Erythroblast (primary cell): ENCODE measurements around the gene WIZ.

Experiments used
- GATA1 ChIP-seq: IDR thresholded peaks from 2 replicates; pipeline ENCODE4 v1.6.1; 2011; ENCODE audit warnings: low read depth, mild to moderate bottlenecking, control low read depth, low read length, moderate library complexity
- POLR2A ChIP-seq: IDR thresholded peaks from 2 replicates; pipeline ENCODE4 v1.6.1; 2011; ENCODE audit warnings: mild to moderate bottlenecking, low read length

GRCh38 chr19:15427991-15428471 lies 21.7 kb downstream of the WIZ start:
- TF ChIP-seq POLR2A = no peak
- TF ChIP-seq GATA1 = no peak
